PC-9 (cell line): ENCODE results near the gene CAPN15.

ENCODE experiments used
- CTCF ChIP-seq: fragments of 200-600 bp; sonication (generic); conservative IDR thresholded peaks from 2 replicates; pipeline ENCODE4 v1.6.1; 2017; ENCODE audit warnings: mixed run types, antibody characterized with exemption, mild to moderate bottlenecking, moderate library complexity
- EZH2 ChIP-seq: fragments of 200-600 bp; sonication (generic); IDR thresholded peaks from 2 replicates; pipeline ENCODE4 v1.8.0; 2017; ENCODE audit warnings: antibody characterized with exemption, low read depth

DNA sequence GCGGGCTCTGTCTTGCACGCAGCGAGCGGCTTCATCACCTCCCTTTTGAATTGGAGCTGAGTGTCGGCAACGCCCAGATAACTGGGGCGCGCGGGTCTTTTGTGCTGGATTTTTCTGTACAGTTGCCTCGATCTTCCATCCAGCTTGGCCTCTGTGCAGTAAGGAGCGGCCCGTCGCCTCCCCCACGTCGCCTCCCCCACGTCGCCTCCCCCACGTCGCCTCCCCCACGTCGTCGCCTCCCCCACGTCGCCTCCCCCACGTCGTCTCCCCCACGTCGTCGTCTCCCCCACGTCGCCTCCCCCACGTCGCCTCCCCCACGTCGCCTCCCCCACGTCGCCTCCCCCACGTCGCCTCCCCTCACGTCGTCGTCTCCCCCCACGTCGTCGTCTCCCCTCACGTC is 17.0 kb downstream of the CAPN15 start:
- TF ChIP-seq CTCF (no peak), EZH2 (no peak)
